Activated effector memory CD4-positive, alpha-beta T cell treated with anti-CD3 and anti-CD28 coated beads, Interleukin-2, amount 50 U/mL, for 16 hours (primary cell): Measurements from ENCODE around the gene DCAKD.

Experiments used
- DNase-seq: peaks from one replicate; pipeline ENCODE4 v3.0.0-alpha.2; 2020

Gene DCAKD

GRCh38 chr17:45029758-45030423 lies 21.5 kb downstream of the DCAKD start:
- no peak for DNase-seq

GRCh38 chr17:45029096-45029495 lies 22.3 kb downstream of the DCAKD start:
- no peak for DNase-seq

- DNase-seq, result no peak
Observed at GRCh38 chr17:45022655-45023339, 28.6 kb downstream of the DCAKD start.

GRCh38 chr17:45022288-45022648 lies 29.2 kb downstream of the DCAKD start:
- DNase-seq, result no peak

GRCh38 chr17:45021607-45022287 lies 29.7 kb downstream of the DCAKD start:
- peak; percentile 89 for DNase-seq

- DNase-seq, result no peak
Observed at GRCh38 chr17:45020354-45021138, 30.9 kb downstream of the DCAKD start.

- peak; percentile 76 for DNase-seq
Observed at GRCh38 chr17:45018848-45019711, 32.4 kb downstream of the DCAKD start.

- DNase-seq, result no peak
Observed at GRCh38 chr17:45018514-45018847, 33.0 kb downstream of the DCAKD start.

- no peak for DNase-seq
Observed at GRCh38 chr17:45016823-45017222, 34.6 kb downstream of the DCAKD start.

GRCh38 chr17:45016237-45016636 lies 35.2 kb downstream of the DCAKD start:
- DNase-seq, result no peak

GRCh38 chr17:45013021-45013997 lies 38.1 kb downstream of the DCAKD start:
- DNase-seq, result no peak

GRCh38 chr17:45011767-45012166 lies 39.7 kb downstream of the DCAKD start:
- DNase-seq, result no peak

GRCh38 chr17:45009676-45010467 lies 41.6 kb downstream of the DCAKD start:
- DNase-seq, result no peak

- no peak for DNase-seq
Observed at GRCh38 chr17:45008216-45008615, 43.2 kb downstream of the DCAKD start.

GRCh38 chr17:45006927-45007461 lies 44.4 kb downstream of the DCAKD start:
- DNase-seq, result no peak

- DNase-seq, result no peak
Observed at GRCh38 chr17:45005700-45006099, 45.7 kb downstream of the DCAKD start.

GRCh38 chr17:45004388-45004787 lies 47.0 kb downstream of the DCAKD start:
- DNase-seq, result no peak

GRCh38 chr17:45003877-45004276 lies 47.6 kb downstream of the DCAKD start:
- no peak for DNase-seq

- DNase-seq, result no peak
Observed at GRCh38 chr17:45001310-45001709, 50.1 kb downstream of the DCAKD start.

- no peak for DNase-seq
Observed at GRCh38 chr17:44999433-44999832, 52.0 kb downstream of the DCAKD start.
